ENCODE data around the gene DNAJB7.

The DNAJB7 gene

DNA sequence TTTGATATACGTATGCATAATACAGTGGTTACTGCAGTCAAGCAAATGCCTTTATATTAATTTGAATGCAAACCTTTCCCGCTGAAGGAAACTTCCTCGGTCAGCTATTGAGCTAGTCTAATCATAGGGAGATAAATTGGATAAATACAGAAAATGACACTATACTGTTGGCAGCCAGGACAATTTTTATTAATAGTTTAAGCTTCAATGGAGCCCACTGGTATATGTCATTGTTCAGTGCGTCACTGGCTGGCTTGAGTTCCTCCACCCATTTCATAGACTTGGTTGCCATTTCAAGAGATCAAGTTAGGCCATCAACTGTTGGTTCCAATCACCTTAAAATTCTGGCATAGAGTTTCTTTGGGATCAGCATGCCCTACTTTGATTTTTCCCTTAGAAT is 32.5 kb upstream of the DNAJB7 start:
- Histone ChIP-seq H4K20me1 (ENCODE audit: insufficient read depth) (no peaks in the 10 kb centered on the region), H3K36me3 (ENCODE audit: insufficient read depth) (no peaks in the 10 kb centered on the region), H3K27ac (no peak overlapping the region), H3K79me2 (ENCODE audit: insufficient read depth, low read depth) (no peaks in the 10 kb centered on the region), H3K27me3 (ENCODE audit: insufficient read depth, low read depth) (no peaks in the 10 kb centered on the region), H3K4me1 (ENCODE audit: low read depth, poor library complexity, severe bottlenecking) (peaks cover 11% of the 10 kb centered on the region), H3K4me3 (IDR thresholded peaks at IDR 0.05; ENCODE audit: insufficient read depth, low read depth, low read length) (no peak overlapping the region), H3K9ac (no peak overlapping the region), H3K4me2 (no peak overlapping the region), H2AFZ (ENCODE audit: low read depth) (no peak overlapping the region)
- TF ChIP-seq, protein P1, sequence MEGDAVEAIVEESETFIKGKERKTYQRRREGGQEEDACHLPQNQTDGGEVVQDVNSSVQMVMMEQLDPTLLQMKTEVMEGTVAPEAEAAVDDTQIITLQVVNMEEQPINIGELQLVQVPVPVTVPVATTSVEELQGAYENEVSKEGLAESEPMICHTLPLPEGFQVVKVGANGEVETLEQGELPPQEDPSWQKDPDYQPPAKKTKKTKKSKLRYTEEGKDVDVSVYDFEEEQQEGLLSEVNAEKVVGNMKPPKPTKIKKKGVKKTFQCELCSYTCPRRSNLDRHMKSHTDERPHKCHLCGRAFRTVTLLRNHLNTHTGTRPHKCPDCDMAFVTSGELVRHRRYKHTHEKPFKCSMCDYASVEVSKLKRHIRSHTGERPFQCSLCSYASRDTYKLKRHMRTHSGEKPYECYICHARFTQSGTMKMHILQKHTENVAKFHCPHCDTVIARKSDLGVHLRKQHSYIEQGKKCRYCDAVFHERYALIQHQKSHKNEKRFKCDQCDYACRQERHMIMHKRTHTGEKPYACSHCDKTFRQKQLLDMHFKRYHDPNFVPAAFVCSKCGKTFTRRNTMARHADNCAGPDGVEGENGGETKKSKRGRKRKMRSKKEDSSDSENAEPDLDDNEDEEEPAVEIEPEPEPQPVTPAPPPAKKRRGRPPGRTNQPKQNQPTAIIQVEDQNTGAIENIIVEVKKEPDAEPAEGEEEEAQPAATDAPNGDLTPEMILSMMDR (conservative IDR thresholded peaks at IDR 0.05; ENCODE audit: low read depth, low read length) = no peak

DNA sequence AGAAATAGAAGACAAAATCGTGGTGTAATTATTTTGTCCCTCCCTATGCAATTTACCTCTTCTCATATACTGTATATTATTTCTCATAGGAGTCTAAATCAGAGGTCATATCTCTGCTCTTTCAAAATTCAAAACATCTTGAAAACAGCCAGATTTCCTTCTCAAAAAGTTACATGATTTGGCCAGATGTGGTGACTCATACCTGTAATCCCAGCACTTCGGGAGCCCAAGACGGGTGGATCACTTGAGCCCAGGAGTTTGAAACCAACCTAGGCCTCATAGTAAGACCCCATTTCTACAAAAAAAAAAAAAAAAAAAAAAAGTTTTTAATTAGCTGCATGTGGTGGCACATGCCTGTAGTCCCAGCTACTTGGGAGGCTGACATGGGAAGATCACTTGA is 29.0 kb upstream of the DNAJB7 start:
- H3K4me3 ChIP-seq (IDR thresholded peaks at IDR 0.05; ENCODE audit: insufficient read depth, low read depth, low read length) = no peak overlapping the region
- no peaks in the 10 kb centered on the region for H3K4me1 ChIP-seq (ENCODE audit: low read depth, poor library complexity, severe bottlenecking)
- H3K36me3 ChIP-seq (ENCODE audit: insufficient read depth) = no peaks in the 10 kb centered on the region; the same call in 1 of the 2 replicates
- H3K27me3 ChIP-seq (ENCODE audit: insufficient read depth, low read depth) = no peaks in the 10 kb centered on the region
- no peak overlapping the region for H3K4me2 ChIP-seq
- no peaks in the 10 kb centered on the region for H4K20me1 ChIP-seq (ENCODE audit: insufficient read depth)
- H2AFZ ChIP-seq (ENCODE audit: low read depth) = no peak overlapping the region
- TF ChIP-seq, protein P1 (conservative IDR thresholded peaks at IDR 0.05; ENCODE audit: low read depth, low read length) = no peak
- no peak overlapping the region for H3K27ac ChIP-seq
- H3K9ac ChIP-seq = no peak overlapping the region
- H3K79me2 ChIP-seq (ENCODE audit: insufficient read depth, low read depth) = no peaks in the 10 kb centered on the region

DNA sequence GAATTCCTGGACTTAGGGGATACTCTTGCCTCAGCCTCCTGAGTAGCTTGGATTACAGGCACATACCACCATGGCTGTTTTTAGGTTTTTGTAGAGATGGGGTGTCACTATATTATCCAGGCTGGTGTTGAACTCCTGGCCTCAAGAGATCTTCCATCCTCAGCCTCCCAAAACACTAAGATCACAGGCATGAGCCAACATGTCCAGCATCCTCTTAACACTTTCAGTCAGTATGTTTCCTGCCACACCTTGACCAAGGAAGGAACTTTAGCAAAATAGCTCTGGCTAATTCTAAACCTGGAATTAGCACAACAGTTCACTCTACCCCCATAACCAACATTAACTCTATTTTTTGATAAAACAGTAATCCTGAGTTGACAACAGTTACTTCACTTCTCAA is 27.2 kb upstream of the DNAJB7 start:
- Histone ChIP-seq H3K4me1 (ENCODE audit: low read depth, poor library complexity, severe bottlenecking) (no peaks in the 10 kb centered on the region), H3K4me3 (IDR thresholded peaks at IDR 0.05; ENCODE audit: insufficient read depth, low read depth, low read length) (no peak overlapping the region), H3K27me3 (ENCODE audit: insufficient read depth, low read depth) (no peaks in the 10 kb centered on the region), H2AFZ (ENCODE audit: low read depth) (no peak overlapping the region), H3K79me2 (ENCODE audit: insufficient read depth, low read depth) (no peaks in the 10 kb centered on the region), H3K9ac (no peak overlapping the region), H3K36me3 (ENCODE audit: insufficient read depth) (no peaks in the 10 kb centered on the region; the same call in 1 of the 2 replicates), H4K20me1 (ENCODE audit: insufficient read depth) (no peaks in the 10 kb centered on the region), H3K27ac (no peak overlapping the region), H3K4me2 (no peak overlapping the region)
- TF ChIP-seq, protein P1 (conservative IDR thresholded peaks at IDR 0.05; ENCODE audit: low read depth, low read length) = no peak

DNA sequence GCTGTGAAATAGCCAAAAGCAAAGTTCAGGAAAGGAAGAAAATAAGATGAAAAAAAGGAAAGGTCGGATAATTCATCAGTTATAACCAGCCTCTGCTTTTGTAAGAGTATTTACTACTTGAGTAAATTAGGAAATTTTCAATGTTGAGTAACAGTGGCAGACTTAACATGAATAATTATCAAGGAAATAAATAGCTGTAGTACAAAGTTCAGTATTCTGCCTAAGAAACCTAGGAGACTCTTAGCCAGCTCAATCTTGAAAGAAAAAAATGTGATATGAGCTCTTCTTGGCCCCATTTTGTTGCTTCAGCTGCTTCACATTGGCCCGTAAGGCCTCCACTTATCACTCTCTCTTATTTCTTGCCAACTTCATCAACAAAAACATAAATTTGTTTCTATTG is 17.0 kb upstream of the DNAJB7 start:
- H3K4me1 ChIP-seq (ENCODE audit: low read depth, poor library complexity, severe bottlenecking) = no peaks in the 10 kb centered on the region
- H2AFZ ChIP-seq (ENCODE audit: low read depth) = no peak overlapping the region
- H3K9ac ChIP-seq = no peak overlapping the region
- H3K27me3 ChIP-seq (ENCODE audit: insufficient read depth, low read depth) = no peaks in the 10 kb centered on the region
- H3K4me3 ChIP-seq (IDR thresholded peaks at IDR 0.05; ENCODE audit: insufficient read depth, low read depth, low read length) = no peak overlapping the region
- H3K4me2 ChIP-seq = no peak overlapping the region
- H3K79me2 ChIP-seq (ENCODE audit: insufficient read depth, low read depth) = no peaks in the 10 kb centered on the region
- H3K36me3 ChIP-seq (ENCODE audit: insufficient read depth) = peaks cover 4% of the 10 kb centered on the region; the same call in 1 of the 2 replicates
- no peaks in the 10 kb centered on the region for H4K20me1 ChIP-seq (ENCODE audit: insufficient read depth)
- TF ChIP-seq, protein P1 (conservative IDR thresholded peaks at IDR 0.05; ENCODE audit: low read depth, low read length) = no peak
- no peak overlapping the region for H3K27ac ChIP-seq
